MM.1S (cell line): ENCODE data around the gene TNRC6C.

Experiments used
- EZH2 ChIP-seq: fragments of 300-600 bp; sonication (generic); optimal IDR thresholded peaks from 2 replicates; pipeline ENCODE3; 2017; ENCODE audit warnings: low read depth, mild to moderate bottlenecking, antibody characterized with exemption, low read length, mixed read lengths
- EZH2phosphoT487 ChIP-seq: fragments of 300-600 bp; sonication (generic); IDR thresholded peaks from 2 replicates; pipeline ENCODE4 v1.6.1; 2018; ENCODE audit warnings: antibody characterized with exemption, low read length
- TF ChIP-seq, protein P1 (sequence below): fragments of 300-600 bp; sonication (generic); IDR thresholded peaks from 2 replicates; pipeline ENCODE4 v1.5.1; 2016; ENCODE audit warnings: antibody characterized with exemption, low read length, mixed read lengths

DNA sequence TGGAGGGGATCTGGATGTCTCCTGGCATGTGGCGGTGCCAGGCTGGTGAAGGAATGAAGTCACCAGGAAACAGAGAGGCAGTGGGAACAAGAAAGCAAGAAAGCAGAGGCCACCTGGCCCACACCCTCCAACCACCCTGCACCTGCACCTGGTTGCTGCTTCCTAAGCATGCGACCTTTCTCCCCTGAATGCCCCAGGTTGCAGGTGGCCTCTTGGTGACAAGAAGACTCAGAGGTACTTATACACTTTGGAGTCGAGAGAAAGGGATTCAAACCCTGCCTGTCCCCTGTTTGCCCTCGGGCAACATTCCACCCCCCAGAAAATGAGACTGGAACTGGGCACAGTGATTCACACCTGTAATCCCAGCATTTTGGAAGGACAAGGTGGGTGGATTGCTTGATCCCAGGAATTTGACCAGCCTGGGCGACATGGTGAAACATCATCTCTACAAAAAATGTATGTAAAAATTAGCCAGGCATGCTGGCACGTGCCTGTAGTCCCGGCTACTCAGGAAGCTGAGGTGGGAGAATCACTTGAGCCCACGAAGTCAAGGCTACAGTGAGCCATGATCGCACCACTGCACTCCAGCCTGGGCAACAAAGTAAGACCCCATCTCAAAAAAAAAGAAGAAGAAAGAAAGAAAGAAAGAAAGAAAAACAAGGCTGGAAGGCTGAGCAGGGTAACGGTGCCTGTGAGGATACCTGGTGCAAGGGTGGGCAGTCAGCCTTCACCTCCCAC lies 34.6 kb upstream of the TNRC6C start:
- TF ChIP-seq, protein P1, sequence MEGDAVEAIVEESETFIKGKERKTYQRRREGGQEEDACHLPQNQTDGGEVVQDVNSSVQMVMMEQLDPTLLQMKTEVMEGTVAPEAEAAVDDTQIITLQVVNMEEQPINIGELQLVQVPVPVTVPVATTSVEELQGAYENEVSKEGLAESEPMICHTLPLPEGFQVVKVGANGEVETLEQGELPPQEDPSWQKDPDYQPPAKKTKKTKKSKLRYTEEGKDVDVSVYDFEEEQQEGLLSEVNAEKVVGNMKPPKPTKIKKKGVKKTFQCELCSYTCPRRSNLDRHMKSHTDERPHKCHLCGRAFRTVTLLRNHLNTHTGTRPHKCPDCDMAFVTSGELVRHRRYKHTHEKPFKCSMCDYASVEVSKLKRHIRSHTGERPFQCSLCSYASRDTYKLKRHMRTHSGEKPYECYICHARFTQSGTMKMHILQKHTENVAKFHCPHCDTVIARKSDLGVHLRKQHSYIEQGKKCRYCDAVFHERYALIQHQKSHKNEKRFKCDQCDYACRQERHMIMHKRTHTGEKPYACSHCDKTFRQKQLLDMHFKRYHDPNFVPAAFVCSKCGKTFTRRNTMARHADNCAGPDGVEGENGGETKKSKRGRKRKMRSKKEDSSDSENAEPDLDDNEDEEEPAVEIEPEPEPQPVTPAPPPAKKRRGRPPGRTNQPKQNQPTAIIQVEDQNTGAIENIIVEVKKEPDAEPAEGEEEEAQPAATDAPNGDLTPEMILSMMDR = no peak
- TF ChIP-seq EZH2 (no peak), EZH2phosphoT487 (no peak)
